Activated CD4-positive, alpha-beta T cell treated with anti-CD3 and anti-CD28 coated beads, Interleukin-10, Interleukin-2, amounts not matched to agents 100 ng/mL and 50 ng/mL, durations not matched to agents 16 hours and 8 hours (primary cell): Measurements from ENCODE around the gene TGFB1.

Experiments used
- DNase-seq: peaks from one replicate; pipeline ENCODE4 v3.0.0-alpha.2; 2020

The TGFB1 gene

GRCh38 chr19:41319500-41320184 is 34.1 kb downstream of the TGFB1 start:
- no peak for DNase-seq

DNA sequence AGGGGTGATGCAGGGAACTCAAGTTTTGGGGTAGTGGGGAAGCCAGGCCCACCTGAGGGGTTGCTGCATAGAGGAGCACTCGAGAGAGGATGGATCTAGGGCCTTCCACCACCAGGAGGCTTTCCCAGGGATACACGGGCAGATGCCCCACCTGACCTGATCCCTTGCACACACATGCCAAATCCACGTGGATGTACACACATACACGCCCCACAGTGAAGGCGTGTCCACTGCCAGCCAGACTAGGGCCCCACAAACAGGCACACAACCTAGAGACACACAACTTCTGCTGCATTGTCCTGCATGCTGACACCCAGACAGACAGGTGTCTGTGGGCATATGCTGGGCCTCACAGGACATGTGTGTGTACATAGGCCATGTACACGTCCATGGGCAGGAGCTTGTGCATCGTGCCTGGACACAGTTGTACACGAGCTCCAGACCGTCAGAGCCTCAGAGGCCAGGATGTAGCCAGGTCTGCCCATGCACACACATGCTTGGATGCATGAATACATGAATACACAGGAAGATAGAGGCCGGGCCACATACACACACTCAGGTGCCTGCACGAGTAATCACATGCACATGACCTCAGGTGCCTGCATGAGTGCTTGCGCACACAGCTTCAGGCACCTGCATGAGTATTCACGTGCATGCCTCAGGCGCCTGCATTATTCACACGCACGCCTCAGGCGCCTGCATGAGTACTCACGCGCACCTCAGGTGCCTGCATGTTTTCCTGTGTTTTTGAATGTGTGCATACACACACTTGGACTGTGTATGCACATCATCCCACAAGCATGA is 34.8 kb downstream of the TGFB1 start:
- no peak for DNase-seq

- DNase-seq, result no peak
Observed at GRCh38 chr19:41316306-41316920, 37.3 kb downstream of the TGFB1 start.

DNA sequence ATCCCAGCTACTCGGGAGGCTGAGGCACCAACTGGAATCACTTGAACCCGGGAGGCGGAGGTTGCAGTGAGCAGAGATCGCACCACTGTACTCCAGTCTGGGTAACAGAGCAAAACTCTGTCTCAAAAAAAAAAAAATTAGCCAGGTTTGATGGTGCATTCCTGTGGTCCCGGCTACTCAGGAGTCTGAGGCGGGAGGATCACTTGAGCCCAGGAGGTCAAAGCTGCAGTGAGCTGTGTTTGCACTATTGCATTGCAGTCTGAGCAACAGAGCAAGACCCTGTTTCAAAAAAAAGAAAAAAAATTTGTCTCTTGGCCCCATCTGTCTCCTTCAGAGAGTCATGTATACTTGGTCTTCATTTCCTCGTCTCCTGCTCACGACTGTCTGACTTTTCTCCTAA is 42.1 kb downstream of the TGFB1 start:
- no peak for DNase-seq

DNA sequence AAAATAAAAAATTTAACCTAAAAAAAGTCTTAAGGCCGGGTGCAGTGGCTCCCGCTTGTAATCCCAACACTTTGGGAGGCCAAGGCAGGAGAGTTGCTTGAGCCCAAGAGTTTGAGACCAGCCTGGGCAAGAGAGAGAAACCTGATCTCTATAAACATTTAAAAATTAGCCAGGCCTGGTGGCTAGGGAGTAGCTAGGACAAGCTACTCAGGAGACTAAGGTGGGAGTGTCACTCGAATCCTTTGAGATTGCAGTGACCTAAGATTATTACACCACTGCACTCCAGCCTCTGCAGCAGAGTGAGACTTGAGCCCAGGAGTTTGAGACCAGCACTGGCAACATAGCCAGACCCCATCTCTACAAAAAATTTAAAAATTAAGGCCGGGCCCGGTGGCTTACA is 42.6 kb downstream of the TGFB1 start:
- no peak for DNase-seq

- DNase-seq, result peak; percentile 92
Observed at GRCh38 chr19:41310033-41310831, 43.5 kb downstream of the TGFB1 start, which contains the start of gene CCDC97. TSS of gene CCDC97 (plus strand) at chr19:41310172. CDS start at chr19:41310311, 139 bp downstream.

DNA sequence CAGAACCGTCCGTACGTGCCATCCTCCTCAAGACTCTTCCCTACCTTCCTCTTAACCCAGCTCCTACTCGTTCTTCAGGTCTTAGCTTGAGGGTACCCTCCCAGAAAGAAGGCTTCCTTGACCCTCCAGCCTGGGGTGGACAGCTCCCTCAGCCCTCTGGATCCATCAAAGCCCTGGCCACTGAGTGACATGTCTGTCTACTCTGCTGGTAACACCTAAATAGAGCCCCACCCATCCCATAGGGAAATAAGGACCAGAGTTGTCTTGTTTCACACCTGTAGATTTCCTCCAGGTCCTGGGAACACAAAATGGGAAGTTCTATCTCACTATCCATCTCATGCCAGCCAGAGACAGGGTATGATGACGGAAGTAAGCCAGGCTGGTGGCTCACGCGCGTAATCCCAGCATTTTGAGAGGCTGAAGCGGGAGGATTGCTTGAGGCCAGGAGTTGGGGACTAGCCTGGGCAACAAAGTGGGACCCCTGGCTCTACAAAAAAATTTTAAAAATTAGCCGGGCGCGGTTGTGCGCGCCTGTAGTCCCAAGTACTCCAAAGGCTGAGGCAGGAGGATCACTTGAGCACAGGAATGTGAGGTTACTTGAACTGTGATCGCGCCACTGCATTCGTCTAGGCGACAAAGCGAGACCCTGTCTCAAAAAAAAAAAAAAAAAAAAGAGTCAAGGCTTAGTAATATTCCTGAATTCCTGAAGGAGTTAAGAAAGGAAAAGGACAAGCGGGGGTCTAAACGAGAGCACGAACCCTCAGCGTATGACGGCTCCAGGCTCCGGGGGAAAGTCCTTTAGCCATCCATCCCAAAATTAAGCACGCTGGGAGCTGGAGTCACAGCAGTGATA is 44.3 kb downstream of the TGFB1 start:
- DNase-seq, result peak; percentile 34

DNA sequence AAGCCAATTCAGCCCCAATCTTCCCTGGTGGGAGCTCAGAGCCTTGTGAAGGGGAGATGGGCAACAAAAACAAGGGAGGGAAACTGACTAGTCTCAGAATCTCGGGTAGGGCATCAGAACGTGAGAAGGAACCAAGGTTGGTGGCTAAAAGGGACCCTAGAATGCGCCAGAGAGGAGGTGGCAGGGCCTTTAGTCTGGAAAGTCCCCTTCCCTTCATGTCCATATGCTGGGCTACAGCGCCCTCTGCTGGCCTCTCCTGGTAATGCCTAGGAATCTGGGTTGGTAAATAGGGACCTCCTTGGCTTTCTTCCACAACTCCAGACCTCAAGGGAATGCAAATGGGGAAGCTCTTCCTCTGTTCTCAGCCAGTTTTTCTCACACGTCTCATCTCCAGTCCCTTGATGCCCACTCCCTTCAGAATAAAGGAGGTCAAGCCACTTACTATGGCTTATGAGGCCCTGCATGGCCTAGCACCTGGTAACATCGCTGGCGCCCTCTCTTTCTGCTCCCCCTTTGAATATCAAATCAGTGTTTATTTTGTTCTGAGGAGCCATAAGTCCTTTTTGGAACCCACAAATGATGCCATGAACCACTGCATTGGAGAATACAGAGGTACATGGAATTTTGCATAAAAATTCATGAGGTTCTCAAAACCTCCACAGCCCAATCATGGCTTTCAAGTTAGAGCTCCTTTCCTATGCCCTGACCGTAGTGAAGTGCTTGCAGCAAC is 45.1 kb downstream of the TGFB1 start:
- DNase-seq, result peak; percentile 92

- no peak for DNase-seq
Observed at GRCh38 chr19:41307954-41308449, 45.7 kb downstream of the TGFB1 start.

GRCh38 chr19:41307090-41307875 is 46.4 kb downstream of the TGFB1 start:
- peak; percentile 73 for DNase-seq

- DNase-seq, result no peak
Observed at GRCh38 chr19:41305927-41306793, 47.6 kb downstream of the TGFB1 start.

DNA sequence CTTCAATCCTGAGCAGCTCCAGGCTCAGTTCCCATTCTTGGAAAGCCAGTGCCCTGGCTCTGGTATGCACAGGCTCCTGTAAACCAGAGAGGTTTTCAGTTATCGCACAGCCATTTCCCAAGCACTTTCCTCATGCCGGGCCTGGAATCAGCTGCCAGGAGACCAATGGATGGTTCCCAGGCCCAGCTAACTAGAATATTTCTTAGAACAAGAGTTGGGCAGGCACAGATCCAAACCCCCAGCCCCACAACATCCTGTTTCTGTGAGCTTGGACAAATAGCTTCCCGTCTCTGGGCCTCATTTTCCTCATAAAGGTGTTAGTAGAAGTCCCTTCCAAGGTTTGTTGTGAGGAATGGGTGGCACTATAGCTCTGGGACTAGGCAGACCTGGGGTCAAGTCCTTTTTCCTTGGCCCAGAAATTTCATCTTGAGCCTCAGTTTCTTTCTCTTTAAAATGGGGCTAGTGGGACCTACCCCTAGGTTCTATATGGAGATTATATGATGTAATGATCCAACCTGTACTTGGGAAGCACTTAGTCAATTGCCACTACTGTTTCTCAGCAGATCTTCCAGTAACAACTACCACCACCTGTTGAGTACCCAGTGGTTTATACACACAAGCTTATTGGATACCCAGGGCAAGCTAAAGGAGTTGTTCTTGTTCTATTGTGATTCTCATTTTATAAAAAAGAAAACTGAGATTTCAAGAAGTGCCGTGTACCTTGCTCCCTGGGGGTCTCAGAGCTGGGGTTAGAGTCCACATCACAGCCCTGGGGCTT is 48.8 kb downstream of the TGFB1 start:
- no peak for DNase-seq

DNA sequence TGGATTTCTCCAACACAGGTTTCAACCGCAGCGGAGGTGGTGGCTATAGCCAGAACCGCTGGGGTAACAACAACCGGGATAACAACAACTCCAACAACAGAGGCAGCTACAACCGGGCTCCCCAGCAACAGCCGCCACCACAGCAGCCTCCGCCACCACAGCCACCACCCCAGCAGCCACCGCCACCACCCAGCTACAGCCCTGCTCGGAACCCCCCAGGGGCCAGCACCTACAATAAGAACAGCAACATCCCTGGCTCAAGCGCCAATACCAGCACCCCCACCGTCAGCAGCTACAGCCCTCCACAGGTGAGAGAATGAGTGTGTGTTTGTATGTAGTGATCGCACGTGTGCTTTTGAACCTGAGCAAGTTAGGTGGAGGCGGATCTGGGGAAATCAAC is 49.8 kb downstream of the TGFB1 start:
- DNase-seq, result no peak

DNA sequence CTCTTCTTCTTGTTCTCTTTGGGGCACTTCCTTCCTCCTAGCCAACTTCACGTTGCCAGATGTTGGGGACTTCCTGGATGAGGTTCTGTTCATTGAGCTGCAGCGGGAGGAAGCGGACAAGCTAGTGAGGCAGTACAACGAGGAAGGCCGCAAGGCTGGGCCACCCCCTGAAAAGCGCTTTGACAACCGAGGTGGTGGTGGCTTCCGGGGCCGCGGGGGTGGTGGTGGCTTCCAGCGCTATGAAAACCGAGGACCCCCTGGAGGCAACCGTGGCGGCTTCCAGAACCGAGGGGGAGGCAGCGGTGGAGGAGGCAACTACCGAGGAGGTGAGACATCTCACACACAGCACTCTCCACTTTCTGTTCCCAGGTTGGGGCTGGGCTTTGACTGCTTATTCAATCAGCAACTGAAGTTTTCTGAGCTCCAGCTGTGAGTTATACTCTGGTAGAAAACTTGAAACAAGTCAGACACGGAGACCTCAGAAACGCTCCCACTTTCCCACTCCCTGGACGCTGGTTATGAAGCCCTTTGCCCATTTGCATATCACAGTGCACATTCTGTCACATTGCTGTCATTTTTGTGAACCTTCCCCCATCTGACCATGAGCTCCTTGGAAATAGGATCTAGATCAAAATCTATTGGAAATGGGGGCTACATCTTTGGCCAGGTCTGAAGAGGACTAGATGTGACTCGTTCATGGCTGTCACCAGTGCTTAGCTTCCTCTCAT is 50.9 kb downstream of the TGFB1 start:
- peak; percentile 82 for DNase-seq

DNA sequence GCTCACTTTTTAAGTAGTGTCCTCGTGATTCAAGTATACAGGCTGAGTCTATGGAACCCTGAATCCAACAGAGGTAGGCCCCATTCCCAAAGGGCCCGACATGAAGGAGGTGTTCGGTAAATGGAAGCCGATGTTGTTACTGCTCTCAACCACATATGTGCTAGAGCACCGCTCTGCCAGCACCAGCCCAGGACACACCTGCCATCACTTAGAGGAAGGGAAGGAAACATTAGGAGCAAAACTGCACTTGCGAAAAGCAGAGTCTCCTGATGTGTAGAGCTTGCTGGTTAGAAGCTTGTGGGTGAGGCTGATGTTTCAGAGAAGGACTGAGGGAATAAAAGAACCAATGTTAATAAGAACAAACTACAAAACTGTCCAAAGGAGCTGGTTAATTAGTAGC is 53.2 kb downstream of the TGFB1 start:
- DNase-seq, result no peak

DNA sequence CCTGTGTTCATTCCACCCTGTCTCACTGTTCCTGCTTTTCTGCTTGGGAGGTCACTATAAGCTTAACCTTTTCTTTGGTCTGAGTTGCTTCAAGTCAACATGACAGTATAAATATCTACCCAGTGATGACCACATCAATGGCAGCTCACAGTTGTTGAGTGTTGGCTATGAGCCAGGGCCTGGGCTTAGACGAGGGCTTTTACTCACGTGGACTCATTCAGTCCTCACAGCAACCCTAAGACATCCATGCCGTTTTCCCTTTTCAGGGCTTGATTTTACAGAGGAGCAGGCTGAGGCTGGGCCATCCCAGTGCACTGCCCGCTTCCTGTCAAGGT is 54.0 kb downstream of the TGFB1 start:
- no peak for DNase-seq

GRCh38 chr19:41299046-41299754 is 54.5 kb downstream of the TGFB1 start:
- no peak for DNase-seq
